ENCODE measurements around the gene KIF5A.
A peak's percentile ranks its signal among the peaks of the same experiment; 100 is the strongest.

Gene KIF5A

GRCh38 chr12:57628280-57629191, 78.7 kb downstream of the KIF5A start:
- TF ChIP-seq CTCF (conservative IDR thresholded peaks at IDR 0.05; ENCODE audit: control insufficient read depth, insufficient read depth, low read depth, low read length), result no peak
- no peak for DNase-seq (ENCODE audit: low read depth)
- H3K4me3 ChIP-seq (ENCODE audit: control insufficient read depth, low read depth, low read length), result no peak overlapping the region

- no peak for DNase-seq (ENCODE audit: low read depth)
- H3K4me3 ChIP-seq (ENCODE audit: control insufficient read depth, low read depth, low read length), result no peak overlapping the region
- TF ChIP-seq CTCF (conservative IDR thresholded peaks at IDR 0.05; ENCODE audit: control insufficient read depth, insufficient read depth, low read depth, low read length), result no peak
Measured at GRCh38 chr12:57629897-57630471, 80.1 kb downstream of the KIF5A start.

GRCh38 chr12:57630891-57631433, 81.1 kb downstream of the KIF5A start:
- DNase-seq (ENCODE audit: low read depth), result no peak
- no peak overlapping the region for H3K4me3 ChIP-seq (ENCODE audit: control insufficient read depth, low read depth, low read length)
- TF ChIP-seq CTCF (conservative IDR thresholded peaks at IDR 0.05; ENCODE audit: control insufficient read depth, insufficient read depth, low read depth, low read length), result no peak

DNA sequence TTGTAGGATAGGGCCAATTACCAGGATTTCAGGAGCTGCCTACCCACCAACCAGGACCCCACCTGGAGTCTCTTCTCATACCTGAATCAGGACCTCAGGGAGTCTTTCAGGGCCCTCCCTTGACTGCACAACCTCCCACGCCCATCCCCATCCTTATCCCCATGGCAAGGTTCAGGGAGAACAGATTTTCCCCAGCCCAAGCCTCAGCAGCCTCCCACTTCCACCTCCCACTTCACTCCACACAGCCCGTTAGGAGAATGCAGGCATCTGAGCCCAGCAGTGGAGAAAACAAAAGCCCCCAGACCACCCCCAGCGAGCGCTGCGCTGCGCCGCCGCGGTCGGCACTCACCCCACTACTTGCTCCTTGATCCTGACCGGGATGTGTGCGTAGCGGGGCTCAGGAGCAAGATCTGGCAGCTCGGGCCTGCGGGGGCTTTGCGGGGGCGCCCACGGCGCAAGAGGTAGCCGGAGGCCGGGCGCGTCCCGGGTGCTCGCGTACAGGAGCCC, 81.8 kb downstream of the KIF5A start:
- DNase-seq (ENCODE audit: low read depth), result no peak
- H3K4me3 ChIP-seq (ENCODE audit: control insufficient read depth, low read depth, low read length), result no peak overlapping the region
- no peak for TF ChIP-seq CTCF (conservative IDR thresholded peaks at IDR 0.05; ENCODE audit: control insufficient read depth, insufficient read depth, low read depth, low read length)

DNA sequence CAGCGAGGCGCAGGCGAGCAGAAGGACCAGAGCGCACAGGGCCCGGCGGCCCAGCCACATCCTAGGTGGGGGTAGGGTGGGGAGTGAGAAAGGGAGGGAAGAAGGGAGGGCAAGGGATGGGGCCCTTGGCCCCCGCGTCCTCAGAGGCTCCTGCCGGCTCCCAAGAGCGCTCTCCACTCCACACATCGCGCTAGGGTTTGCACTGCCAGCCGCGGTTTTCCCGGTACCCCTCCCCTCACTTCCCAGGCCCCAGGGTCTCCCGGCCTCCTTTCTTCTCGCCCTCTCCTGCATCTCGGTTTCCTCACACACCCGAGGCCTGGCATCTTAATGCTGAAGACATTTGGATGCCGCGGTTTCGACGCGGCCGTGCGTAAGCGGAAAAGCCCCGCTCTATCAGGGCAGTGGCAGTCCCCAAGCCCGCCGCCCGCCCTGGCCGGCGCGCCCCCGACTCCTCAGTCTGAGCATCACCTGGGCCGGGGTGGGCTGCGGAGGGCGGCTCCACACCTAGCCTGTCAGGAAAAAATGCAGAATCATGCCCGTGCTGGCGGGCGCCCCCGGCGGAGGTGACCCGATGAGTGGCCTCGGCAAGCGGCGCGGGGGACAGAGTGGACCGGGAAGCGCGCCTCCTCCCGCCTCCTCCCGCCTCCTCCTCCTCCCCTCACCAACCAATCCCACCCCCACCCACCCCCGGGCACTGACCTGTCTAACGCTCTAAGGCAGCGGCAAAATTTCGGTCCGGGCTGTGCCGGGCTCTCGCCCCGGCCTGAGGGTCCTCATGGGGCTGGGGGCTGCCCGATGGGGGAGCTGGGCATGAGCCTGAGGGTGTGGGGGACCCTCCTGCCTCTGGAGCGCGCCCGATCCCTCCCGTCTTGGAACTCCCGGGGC, 82.5 kb downstream of the KIF5A start:
- peak overlapping the region; percentile 37 for H3K4me3 ChIP-seq (ENCODE audit: control insufficient read depth, low read depth, low read length)
- TF ChIP-seq CTCF (conservative IDR thresholded peaks at IDR 0.05; ENCODE audit: control insufficient read depth, insufficient read depth, low read depth, low read length), result no peak
- DNase-seq (ENCODE audit: low read depth), result no peak

Data from fibroblast of mammary gland (primary cell).